K562 (cell line): Measurements from ENCODE around the gene CCL3. TPM values are rescaled to one million over a fixed set of nuclear protein-coding genes. Genes with fewer than 3 reads are reported as not detected.

Source experiments
- ATAC-seq: fragments of 200-7000 bp; cut with Tn5 transposase; 3 replicates; pipeline ENCODE4 v1.9.1; 2020; ENCODE audit warnings: moderate library complexity
- BruUV-seq: library from RNA; stranded (reverse); fragments of 400-500 nt; replicated peaks from 2 replicates; lab custom pipeline; 2021; lab: Mats Ljungman, UMichigan
- CTCF ChIA-PET: fragments of 300-600 bp; formaldehyde crosslinking; extraction: SDS; loops from one replicate; lab custom pipeline; 2021; ENCODE audit warnings: low intra/inter-chr PET ratio; lab: Yijun Ruan, JAX
- POLR2A ChIA-PET: fragments of 300-600, 350-650 bp; sonication (Branson Sonifier 250); formaldehyde crosslinking; extraction: SDS; loops from one replicate; lab custom pipeline; 2021; ENCODE audit warnings: antibody characterized with exemption, inconsistent platforms; lab: Yijun Ruan, JAX
- DNase-seq, 4 experiments: peaks; one replicate each; pipeline versions ENCODE4 v3.0.0 to v3.0.0-alpha.2; 2011 to 2018; ENCODE audit warnings: low spot score in 3 of 4, mixed read lengths in 3 of 4; ENCODE audit errors: extremely low read depth in 1 of 4
- FAIRE-seq: peaks from 2 replicates; lab custom pipeline; 2011; peaks lifted over from hg19 to GRCh38; lab: Jason Lieb, UNC
- H2AFZ ChIP-seq: 2 replicates; pipeline ENCODE4 v1.6.0; 2011; ENCODE audit warnings: low read depth, low read length, control low read depth, inconsistent platforms
- H3K27ac ChIP-seq: fragments of 200-600 bp; 3 replicates; pipeline ENCODE4 v1.8.0; 2011; ENCODE audit warnings: low read depth, mild to moderate bottlenecking, control low read depth, inconsistent platforms, low read length, moderate library complexity, mixed read lengths; ENCODE audit errors: extremely low read depth
- H3K27me3 ChIP-seq, 2 experiments: fragments of 300-600 bp in 1 of 2; 2 replicates in 1 of 2; 3 replicates in 1 of 2; pipeline versions ENCODE4 v1.6.0 to v1.8.0; 2011; ENCODE audit warnings: inconsistent platforms in 2 of 2, low read length in 2 of 2, mild to moderate bottlenecking in 1 of 2, mixed read lengths in 1 of 2, moderate library complexity in 1 of 2; ENCODE audit not compliant: control insufficient read depth in 2 of 2, insufficient read depth in 2 of 2
- H3K36me3 ChIP-seq: fragments of 300-600 bp; 3 replicates; pipeline ENCODE4 v1.8.0; 2011; ENCODE audit warnings: mild to moderate bottlenecking, low read length, inconsistent platforms; ENCODE audit not compliant: control insufficient read depth, insufficient read depth
- H3K4me1 ChIP-seq, 2 experiments: fragments of 200-600 bp in 1 of 2; replicated peaks in 1 of 2; 2 replicates in 1 of 2; 3 replicates in 1 of 2; pipeline versions ENCODE4 v1.5.1 to v1.8.0; 2011; ENCODE audit warnings: inconsistent platforms in 2 of 2, low read length in 2 of 2, mild to moderate bottlenecking in 1 of 2, mixed read lengths in 1 of 2, moderate library complexity in 1 of 2; ENCODE audit not compliant: control insufficient read depth in 2 of 2, insufficient read depth in 2 of 2
- H3K4me2 ChIP-seq: 2 replicates; pipeline ENCODE4 v1.6.1; 2011; ENCODE audit warnings: low read length, control low read depth, inconsistent platforms, mixed read lengths; ENCODE audit not compliant: insufficient read depth
- H3K4me3 ChIP-seq: fragments of 200-600 bp; sonication (generic), shearing (Covaris generic); 2 replicates; pipeline ENCODE4 v1.5.1; 2016; ENCODE audit warnings: control low read depth, inconsistent platforms
- H3K79me2 ChIP-seq: fragments of 200-600 bp; 3 replicates; pipeline ENCODE4 v1.8.0; 2011; ENCODE audit warnings: low read length, inconsistent platforms; ENCODE audit not compliant: control insufficient read depth, insufficient read depth
- H3K9ac ChIP-seq, 2 experiments: 2 replicates each; pipeline versions ENCODE4 v1.6.0 to v1.6.1; 2011; ENCODE audit warnings: low read depth in 2 of 2, low read length in 2 of 2, control low read depth in 1 of 2, inconsistent platforms in 1 of 2, mild to moderate bottlenecking in 1 of 2, mixed read lengths in 1 of 2; ENCODE audit not compliant: insufficient read depth in 1 of 2
- H3K9me1 ChIP-seq: one replicate; pipeline ENCODE4 v1.6.0; 2011; ENCODE audit warnings: inconsistent platforms, mild to moderate bottlenecking, low read length, moderate library complexity; ENCODE audit not compliant: control insufficient read depth, insufficient read depth
- H3K9me3 ChIP-seq: replicated peaks from 2 replicates; pipeline ENCODE4 v1.5.1; 2011; ENCODE audit warnings: low read depth, low read length, inconsistent platforms; ENCODE audit not compliant: control insufficient read depth, insufficient read depth
- H4K20me1 ChIP-seq: replicated peaks from 2 replicates; pipeline ENCODE4 v1.6.1; 2011; ENCODE audit warnings: low read length, inconsistent platforms, mixed read lengths; ENCODE audit not compliant: control insufficient read depth, insufficient read depth
- CBFB ChIP-seq: sonication (generic); formaldehyde crosslinking; IDR thresholded peaks from 2 replicates; pipeline ENCODE4 v1.4.0; 2020; ENCODE audit warnings: mild to moderate bottlenecking, missing genetic modification reagents
- MCM3 ChIP-seq: fragments of 450-650 bp; IDR thresholded peaks from 2 replicates; pipeline ENCODE4 v1.6.1; 2016
- PCBP2 ChIP-seq: fragments of 200-400 bp; formaldehyde crosslinking; IDR thresholded peaks from 2 replicates; pipeline ENCODE4 v1.6.1; 2018; ENCODE audit warnings: low read length, low read depth, mild to moderate bottlenecking, moderate library complexity; ENCODE audit not compliant: poor library complexity, severe bottlenecking
- POLR2AphosphoS5 ChIP-seq: IDR thresholded peaks from 2 replicates; pipeline ENCODE4 v1.6.1; 2011; ENCODE audit warnings: mild to moderate bottlenecking, low read depth, low read length, moderate library complexity; ENCODE audit not compliant: control insufficient read depth, insufficient read depth
- ZFP36 ChIP-seq: fragments of 150-350 bp; IDR thresholded peaks from 2 replicates; pipeline ENCODE4 v1.6.1; 2018; ENCODE audit warnings: low read length, low read depth; ENCODE audit not compliant: partially characterized antibody
- ZNF140 ChIP-seq: fragments of 250-450 bp; sonication (Bioruptor Pico); IDR thresholded peaks from 2 replicates; pipeline ENCODE4 v1.8.0; 2021; ENCODE audit warnings: moderate library complexity, mild to moderate bottlenecking, inconsistent platforms
- ZNF274 ChIP-seq: IDR thresholded peaks from 2 replicates; pipeline ENCODE4 v1.6.1; 2011; ENCODE audit warnings: low read depth, mild to moderate bottlenecking, low read length, moderate library complexity, borderline replicate concordance
- ZNF354B ChIP-seq: fragments of 250-450 bp; sonication (Bioruptor Pico); IDR thresholded peaks from 2 replicates; pipeline ENCODE4 v1.4.0; 2020
- WGBS: fragments of 100-300 bp; shearing (Covaris generic); methylation state at CpG from one replicate; pipeline ENCODE4 v1.1.6; 2016; ENCODE audit warnings: low coverage, mixed read lengths; ENCODE audit not compliant: insufficient coverage; ENCODE audit errors: missing lambda C conversion rate; 5-methylcytosine and 5-hydroxymethylcytosine counted together
- in situ Hi-C: fragments of 300-500 bp; cut with MboI; formaldehyde crosslinking; loops from 4 replicates; pipeline ENCODE4 v1.15.0; 2018; ENCODE audit warnings: inconsistent platforms, mixed read lengths
- intact Hi-C: fragments of 100-400 bp; cut with micrococcal nuclease; formaldehyde crosslinking; loops from 2 replicates; pipeline ENCODE4 v1.14.2; 2022
- polyA plus RNA-seq, 8 experiments: library from polyadenylated mRNA; depleted of rRNA in 4 of 8; stranded (reverse) in 5 of 8; unstranded in 3 of 8; fragments of >200 nt; fragmentation: Nextera tagmentation in 2 of 8; fragmentation: Illumina TruSeq in 1 of 8; extraction: Ambion mirVana in 2 of 8; extraction: Trizol in 1 of 8; gene quantifications; 2 replicates each; pipeline versions ENCODE4 v1.2.1 to v1.2.3, GENCODE V29; 2011 to 2014; ENCODE audit warnings: inconsistent platforms in 1 of 8, missing spikeins in 1 of 8
- total RNA-seq, 7 experiments: library from RNA; depleted of rRNA in 6 of 7; stranded (reverse); fragments of >200 nt in 6 of 7; fragmentation: Illumina TruSeq in 2 of 7; extraction: Trizol in 2 of 7; gene quantifications; 2 replicates each; pipeline versions ENCODE4 v1.2.1 to v1.2.3, GENCODE V29; 2011 to 2021; ENCODE audit warnings: low replicate concordance in 1 of 7
- TF ChIP-seq, protein P1 (sequence below), 3 experiments: fragments of 200-800 bp in 1 of 3; fragments of 250-450 bp in 1 of 3; fragments of 450-650 bp in 1 of 3; sonication (Bioruptor Pico) in 1 of 3; sonication (Bioruptor generic) in 1 of 3; formaldehyde crosslinking in 1 of 3; IDR thresholded peaks; 2 replicates each; pipeline versions ENCODE4 v1.6.1 to v1.8.0; 2016 to 2022; ENCODE audit warnings: mild to moderate bottlenecking in 2 of 3, missing genetic modification characterization in 2 of 3, missing compliant biosample characterization in 1 of 3, moderate library complexity in 1 of 3
- TF ChIP-seq, protein P2 (sequence below): fragments of 250-450 bp; sonication (Bioruptor Pico); IDR thresholded peaks from 2 replicates; pipeline ENCODE4 v1.4.0; 2020; ENCODE audit warnings: borderline replicate concordance
- TF ChIP-seq, protein P3 (sequence below): fragments of 450-650 bp; formaldehyde crosslinking; IDR thresholded peaks from 2 replicates; pipeline ENCODE4 v1.4.0; 2020; ENCODE audit warnings: mild to moderate bottlenecking, moderate library complexity

The CCL3 gene
- total and polyA plus RNA-seq, 9 of the 15 experiments (the other 6 are each of a cell fraction or from before 2014, with no cell fraction given) = 0.58 TPM; not detected in 8

DNA sequence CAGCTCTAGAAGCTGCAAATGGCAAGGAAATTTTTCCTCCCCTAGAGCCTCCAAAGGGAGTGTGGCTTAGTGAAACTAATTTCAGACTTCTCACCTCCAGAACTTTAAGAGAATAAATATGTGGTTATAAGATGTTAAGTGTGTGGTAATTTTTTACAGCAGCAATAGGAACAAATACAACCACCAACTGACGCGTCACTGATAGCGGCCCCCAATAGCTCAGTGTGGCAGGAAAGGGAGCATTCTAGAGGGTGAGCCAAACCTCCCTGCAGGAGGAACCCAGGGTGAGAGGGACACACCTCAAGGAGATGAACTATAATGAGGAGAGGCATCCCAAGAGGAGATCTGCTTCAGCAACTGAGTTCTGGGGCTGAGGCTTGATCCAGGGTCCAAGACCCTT is 17.7 kb upstream of the CCL3 start:
- Histone ChIP-seq H3K27ac (no peak overlapping the region), H3K4me3 (no peak overlapping the region), H3K9ac (no peak overlapping the region), H3K4me2 (no peak overlapping the region), H2AFZ (no peak overlapping the region), H3K36me3 (no peaks in the 10 kb centered on the region), H4K20me1 (no peaks in the 10 kb centered on the region), H3K4me1 (no peaks in the 10 kb centered on the region)
- no peak for DNase-seq
- TF ChIP-seq, protein P1, sequence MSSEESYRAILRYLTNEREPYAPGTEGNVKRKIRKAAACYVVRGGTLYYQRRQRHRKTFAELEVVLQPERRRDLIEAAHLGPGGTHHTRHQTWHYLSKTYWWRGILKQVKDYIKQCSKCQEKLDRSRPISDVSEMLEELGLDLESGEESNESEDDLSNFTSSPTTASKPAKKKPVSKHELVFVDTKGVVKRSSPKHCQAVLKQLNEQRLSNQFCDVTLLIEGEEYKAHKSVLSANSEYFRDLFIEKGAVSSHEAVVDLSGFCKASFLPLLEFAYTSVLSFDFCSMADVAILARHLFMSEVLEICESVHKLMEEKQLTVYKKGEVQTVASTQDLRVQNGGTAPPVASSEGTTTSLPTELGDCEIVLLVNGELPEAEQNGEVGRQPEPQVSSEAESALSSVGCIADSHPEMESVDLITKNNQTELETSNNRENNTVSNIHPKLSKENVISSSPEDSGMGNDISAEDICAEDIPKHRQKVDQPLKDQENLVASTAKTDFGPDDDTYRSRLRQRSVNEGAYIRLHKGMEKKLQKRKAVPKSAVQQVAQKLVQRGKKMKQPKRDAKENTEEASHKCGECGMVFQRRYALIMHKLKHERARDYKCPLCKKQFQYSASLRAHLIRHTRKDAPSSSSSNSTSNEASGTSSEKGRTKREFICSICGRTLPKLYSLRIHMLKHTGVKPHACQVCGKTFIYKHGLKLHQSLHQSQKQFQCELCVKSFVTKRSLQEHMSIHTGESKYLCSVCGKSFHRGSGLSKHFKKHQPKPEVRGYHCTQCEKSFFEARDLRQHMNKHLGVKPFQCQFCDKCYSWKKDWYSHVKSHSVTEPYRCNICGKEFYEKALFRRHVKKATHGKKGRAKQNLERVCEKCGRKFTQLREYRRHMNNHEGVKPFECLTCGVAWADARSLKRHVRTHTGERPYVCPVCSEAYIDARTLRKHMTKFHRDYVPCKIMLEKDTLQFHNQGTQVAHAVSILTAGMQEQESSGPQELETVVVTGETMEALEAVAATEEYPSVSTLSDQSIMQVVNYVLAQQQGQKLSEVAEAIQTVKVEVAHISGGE (CRISPR knock-in tag; IDR thresholded peaks at IDR 0.05) = no peak
- no peak for TF ChIP-seq ZNF354B (CRISPR knock-in tag)
- no peak for TF ChIP-seq ZNF140 (CRISPR knock-in tag)
- no peak for TF ChIP-seq ZNF274
- TF ChIP-seq ZFP36 = no peak
- TF ChIP-seq, protein P2, sequence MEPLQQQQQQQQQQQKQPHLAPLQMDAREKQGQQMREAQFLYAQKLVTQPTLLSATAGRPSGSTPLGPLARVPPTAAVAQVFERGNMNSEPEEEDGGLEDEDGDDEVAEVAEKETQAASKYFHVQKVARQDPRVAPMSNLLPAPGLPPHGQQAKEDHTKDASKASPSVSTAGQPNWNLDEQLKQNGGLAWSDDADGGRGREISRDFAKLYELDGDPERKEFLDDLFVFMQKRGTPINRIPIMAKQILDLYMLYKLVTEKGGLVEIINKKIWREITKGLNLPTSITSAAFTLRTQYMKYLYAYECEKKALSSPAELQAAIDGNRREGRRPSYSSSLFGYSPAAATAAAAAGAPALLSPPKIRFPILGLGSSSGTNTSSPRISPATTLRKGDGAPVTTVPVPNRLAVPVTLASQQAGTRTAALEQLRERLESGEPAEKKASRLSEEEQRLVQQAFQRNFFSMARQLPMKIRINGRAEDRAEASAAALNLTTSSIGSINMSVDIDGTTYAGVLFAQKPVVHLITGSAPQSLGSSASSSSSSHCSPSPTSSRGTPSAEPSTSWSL = no peak
- no peak for TF ChIP-seq MCM3
- no peak for TF ChIP-seq CBFB
- no peak for TF ChIP-seq POLR2AphosphoS5
- TF ChIP-seq PCBP2 = no peak
- TF ChIP-seq, protein P3, sequence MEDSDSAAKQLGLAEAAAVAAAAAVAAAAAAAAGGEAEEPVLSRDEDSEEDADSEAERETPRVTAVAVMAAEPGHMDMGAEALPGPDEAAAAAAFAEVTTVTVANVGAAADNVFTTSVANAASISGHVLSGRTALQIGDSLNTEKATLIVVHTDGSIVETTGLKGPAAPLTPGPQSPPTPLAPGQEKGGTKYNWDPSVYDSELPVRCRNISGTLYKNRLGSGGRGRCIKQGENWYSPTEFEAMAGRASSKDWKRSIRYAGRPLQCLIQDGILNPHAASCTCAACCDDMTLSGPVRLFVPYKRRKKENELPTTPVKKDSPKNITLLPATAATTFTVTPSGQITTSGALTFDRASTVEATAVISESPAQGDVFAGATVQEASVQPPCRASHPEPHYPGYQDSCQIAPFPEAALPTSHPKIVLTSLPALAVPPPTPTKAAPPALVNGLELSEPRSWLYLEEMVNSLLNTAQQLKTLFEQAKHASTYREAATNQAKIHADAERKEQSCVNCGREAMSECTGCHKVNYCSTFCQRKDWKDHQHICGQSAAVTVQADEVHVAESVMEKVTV = no peak
- TF ChIP-seq, all 486 proteins: peak for 0
- 4% methylated on average over 3 of the region's 3 CpGs for WGBS
- no TSS peak for BruUV-seq
- H3K9me3 ChIP-seq = no peaks in the 10 kb centered on the region
- in situ Hi-C loops = no loop called here
- ATAC-seq (no peak), FAIRE-seq (no peak)
- H3K27me3 ChIP-seq = no peaks in the 10 kb centered on the region
- H3K9me1 ChIP-seq = no peaks in the 10 kb centered on the region
- CTCF ChIA-PET = no interaction called here
- H3K79me2 ChIP-seq = no peaks in the 10 kb centered on the region
- intact Hi-C loops = no loop called here
- POLR2A ChIA-PET = no interaction called here
